Measurements from ENCODE around the gene ZCRB1. TPM values are rescaled to one million over a fixed set of nuclear protein-coding genes. Genes with fewer than 3 reads are reported as not detected.

Gene ZCRB1
- total RNA-seq, 1 donor from 2014 or later: 59.4 TPM

DNA sequence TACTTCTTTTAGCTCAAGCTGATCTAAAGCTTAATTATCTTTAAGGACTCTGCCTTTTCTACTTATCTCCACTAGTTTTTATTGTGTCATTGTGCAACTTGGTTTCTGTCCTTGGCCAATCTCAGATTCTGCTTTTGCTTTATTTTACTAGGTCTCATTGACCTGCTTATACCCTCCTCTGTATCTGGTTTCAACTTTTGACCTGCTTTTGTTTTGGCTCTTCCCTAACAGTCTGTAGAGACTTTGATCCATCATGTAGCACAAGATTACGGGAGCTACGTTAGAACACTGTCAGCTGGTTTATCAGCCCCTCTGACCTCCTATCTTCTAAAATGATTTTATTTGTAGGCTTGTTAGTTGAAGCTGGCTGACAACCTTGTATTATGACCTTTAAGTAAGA, 43.6 kb downstream of the ZCRB1 start:
- Mint-ChIP-seq H3K4me3 (no peak overlapping the region), H3K36me3 (ENCODE audit: low read depth) (no peaks in the 10 kb centered on the region), H3K27me3 (ENCODE audit: low read depth) (no peaks in the 10 kb centered on the region), H3K27ac (ENCODE audit: unreplicated experiment) (no peak overlapping the region), H3K4me1 (peaks cover 9% of the 10 kb centered on the region), H3K9me3 (no peaks in the 10 kb centered on the region)
- DNase-seq (ENCODE audit: low read depth, low spot score): no peak
- TF ChIP-seq CTCF (conservative IDR thresholded peaks at IDR 0.05): no peak

DNA sequence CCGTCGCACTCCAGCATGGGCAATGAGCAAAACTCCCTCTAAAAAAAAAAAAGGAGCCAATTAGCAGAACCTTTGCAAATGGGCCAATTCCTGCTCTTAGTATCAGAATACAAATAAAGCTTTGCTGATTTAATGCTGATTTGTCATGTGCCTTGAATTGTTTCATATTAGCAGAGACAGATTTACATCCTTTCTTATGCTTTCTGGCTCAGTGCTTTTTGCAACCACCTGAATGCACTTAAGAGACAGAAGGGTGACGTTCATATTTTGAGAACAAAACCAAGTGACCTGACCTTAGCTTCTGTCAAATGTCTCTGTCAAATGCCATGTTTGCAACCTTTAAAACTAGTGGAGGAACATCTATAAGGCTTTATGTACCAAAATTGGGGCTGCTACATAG, 44.0 kb downstream of the ZCRB1 start:
- H3K4me1 Mint-ChIP-seq: peaks cover 9% of the 10 kb centered on the region
- DNase-seq (ENCODE audit: low read depth, low spot score): no peak
- H3K27ac Mint-ChIP-seq (ENCODE audit: unreplicated experiment): no peak overlapping the region
- H3K4me3 Mint-ChIP-seq: no peak overlapping the region
- no peaks in the 10 kb centered on the region for H3K36me3 Mint-ChIP-seq (ENCODE audit: low read depth)
- no peak for TF ChIP-seq CTCF (conservative IDR thresholded peaks at IDR 0.05)
- H3K27me3 Mint-ChIP-seq (ENCODE audit: low read depth): no peaks in the 10 kb centered on the region
- H3K9me3 Mint-ChIP-seq: no peaks in the 10 kb centered on the region

GRCh38 chr12:42281278-42281677, 44.6 kb downstream of the ZCRB1 start:
- Mint-ChIP-seq H3K27me3 (ENCODE audit: low read depth) (no peaks in the 10 kb centered on the region), H3K27ac (ENCODE audit: unreplicated experiment) (no peak overlapping the region), H3K36me3 (ENCODE audit: low read depth) (no peaks in the 10 kb centered on the region), H3K4me1 (peaks cover 9% of the 10 kb centered on the region), H3K4me3 (no peak overlapping the region), H3K9me3 (no peaks in the 10 kb centered on the region)
- no peak for TF ChIP-seq CTCF (conservative IDR thresholded peaks at IDR 0.05)
- DNase-seq (ENCODE audit: low read depth, low spot score): no peak

DNA sequence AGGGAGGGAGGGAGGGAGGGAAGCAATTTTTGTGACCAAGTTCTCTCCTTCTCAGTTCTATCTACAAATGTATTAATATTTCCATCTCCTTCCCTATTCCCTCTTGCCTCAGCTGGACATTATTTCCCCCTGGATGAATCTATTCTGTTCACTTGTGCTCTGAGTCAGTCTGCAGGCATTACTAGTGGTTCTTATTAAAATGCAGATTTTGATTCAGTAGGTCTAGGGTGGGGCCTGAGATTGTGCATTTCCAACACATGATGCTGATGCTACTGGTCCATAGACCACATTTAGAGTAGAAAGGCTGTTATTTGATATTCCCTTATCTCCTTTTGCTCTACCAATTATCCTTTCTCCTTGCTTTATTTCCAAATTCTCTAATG, 47.8 kb downstream of the ZCRB1 start:
- no peaks in the 10 kb centered on the region for H3K27me3 Mint-ChIP-seq (ENCODE audit: low read depth)
- TF ChIP-seq CTCF (conservative IDR thresholded peaks at IDR 0.05): no peak
- H3K9me3 Mint-ChIP-seq: no peaks in the 10 kb centered on the region
- no peak overlapping the region for H3K4me3 Mint-ChIP-seq
- H3K36me3 Mint-ChIP-seq (ENCODE audit: low read depth): no peaks in the 10 kb centered on the region
- H3K27ac Mint-ChIP-seq (ENCODE audit: unreplicated experiment): no peak overlapping the region
- no peak for DNase-seq (ENCODE audit: low read depth, low spot score)
- H3K4me1 Mint-ChIP-seq: peaks cover 9% of the 10 kb centered on the region

GRCh38 chr12:42277396-42278127, 48.3 kb downstream of the ZCRB1 start:
- Mint-ChIP-seq H3K27me3 (ENCODE audit: low read depth) (no peaks in the 10 kb centered on the region), H3K36me3 (ENCODE audit: low read depth) (no peaks in the 10 kb centered on the region), H3K9me3 (peaks cover 2% of the 10 kb centered on the region), H3K27ac (ENCODE audit: unreplicated experiment) (no peak overlapping the region), H3K4me3 (no peak overlapping the region), H3K4me1 (peaks cover 8% of the 10 kb centered on the region)
- no peak for TF ChIP-seq CTCF (conservative IDR thresholded peaks at IDR 0.05)
- DNase-seq (ENCODE audit: low read depth, low spot score): no peak

Data from neural crest cell (in vitro differentiated cells).